ENCODE measurements around the gene SPDYE17. TPM values are rescaled to one million over a fixed set of nuclear protein-coding genes. Genes with fewer than 3 reads are reported as not detected.
"Not testable (repeated sequence)": the region's sequence is repeated elsewhere in the genome, so short reads cannot be mapped to it uniquely, and the experiment has no call there.

The SPDYE17 gene
- total and polyA plus RNA-seq, 8 donors = not detected

- Histone ChIP-seq H3K27me3 (no peaks in the 10 kb centered on the region), H3K36me3 (peaks cover 7 to 34% (median 17%) of the 10 kb centered on the region in 4 donors), H3K4me1 (no peaks in the 10 kb centered on the region), H3K27ac (no peak overlapping the region), H3K9me3 (no peaks in the 10 kb centered on the region), H3K4me3 (no peak overlapping the region)
- DNase-seq = peak in 1 of 2 donors; percentile 12
- intact Hi-C loops (cut with DNase I; ENCODE audit: low total_unique reads) = no loop called here
- 67 to 77% (median 74%) methylated on average over 3 of the region's 3 CpGs for WGBS, 5 donors
- TF ChIP-seq POLR2AphosphoS5 (IDR thresholded peaks at IDR 0.05) = no peak
- TF ChIP-seq POLR2A (IDR thresholded peaks at IDR 0.05) = no peak
- no peak for TF ChIP-seq EP300 (IDR thresholded peaks at IDR 0.05)
- no peak for TF ChIP-seq CTCF (IDR thresholded peaks at IDR 0.05)
These were observed 33.9 kb downstream of the SPDYE17 start for GRCh38 chr7:76998285-76998589.

- Histone ChIP-seq H3K27ac (peak overlapping the region in 1 of 5 donors; percentile 50), H3K9me3 (no peaks in the 10 kb centered on the region), H3K4me3 (no peak overlapping the region), H3K4me1 (no peaks in the 10 kb centered on the region), H3K27me3 (no peaks in the 10 kb centered on the region), H3K36me3 (peaks cover 7 to 28% (median 12%) of the 10 kb centered on the region in 4 donors)
- 68 to 80% (median 74%) methylated on average over 5 of the region's 5 CpGs for WGBS, 5 donors
- intact Hi-C loops (cut with DNase I; ENCODE audit: low total_unique reads) = no loop called here
- TF ChIP-seq POLR2AphosphoS5 (IDR thresholded peaks at IDR 0.05) (no peak), POLR2A (IDR thresholded peaks at IDR 0.05) (no peak), EP300 (IDR thresholded peaks at IDR 0.05) (no peak), CTCF (IDR thresholded peaks at IDR 0.05) (no peak)
- peak in 1 of 2 donors; percentile 13 for DNase-seq
These were observed 34.5 kb downstream of the SPDYE17 start for GRCh38 chr7:76997381-76998284.

- H3K27ac ChIP-seq; intact Hi-C loops (cut with DNase I; ENCODE audit: low total_unique reads); H3K4me1 ChIP-seq; H3K27me3 ChIP-seq; DNase-seq; H3K4me3 ChIP-seq; H3K9me3 ChIP-seq: not testable (repeated sequence)
- H3K36me3 ChIP-seq = peaks cover 5 to 20% (median 7%) of the 10 kb centered on the region in 4 donors
These were observed 35.2 kb downstream of the SPDYE17 start for GRCh38 chr7:76996932-76997331.

DNA sequence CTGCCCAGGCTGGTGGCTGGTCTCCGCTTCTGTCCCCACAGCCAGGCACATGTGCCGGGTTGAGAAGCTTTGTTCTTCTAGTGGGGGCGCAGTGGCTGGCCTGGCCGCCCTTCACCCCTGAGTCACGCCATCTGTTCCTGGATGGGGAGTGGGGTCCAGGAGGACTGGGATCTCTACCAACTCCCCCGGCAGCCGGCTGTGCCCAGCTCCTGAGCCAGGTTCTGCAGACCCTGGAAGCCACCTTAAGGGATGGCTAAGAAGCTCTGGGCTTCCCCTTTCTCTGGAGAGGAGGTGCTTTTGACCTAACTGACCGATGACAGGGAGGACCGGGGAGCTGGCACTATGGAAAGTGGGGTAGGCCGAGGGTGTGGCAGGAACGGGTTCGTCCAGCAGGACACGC lies 37.9 kb downstream of the SPDYE17 start:
- H3K4me1 ChIP-seq; H3K27ac ChIP-seq; H3K27me3 ChIP-seq; H3K9me3 ChIP-seq; H3K4me3 ChIP-seq; DNase-seq; intact Hi-C loops (cut with DNase I; ENCODE audit: low total_unique reads): not testable (repeated sequence)
- H3K36me3 ChIP-seq = peaks cover 0 to 16% (median 9%) of the 10 kb centered on the region in 4 donors
- 88 to 100% (median 95%) methylated on average over 3 to 7 of the region's 13 CpGs for WGBS, 5 donors

- H3K27me3 ChIP-seq; H3K27ac ChIP-seq; H3K4me1 ChIP-seq; intact Hi-C loops (cut with DNase I; ENCODE audit: low total_unique reads); H3K9me3 ChIP-seq; DNase-seq; H3K4me3 ChIP-seq: not testable (repeated sequence)
- 88 to 92% (median 92%) methylated on average over 17 to 19 of the region's 19 CpGs for WGBS, 5 donors
- peaks cover 0 to 16% (median 9%) of the 10 kb centered on the region in 4 donors for H3K36me3 ChIP-seq
These were observed 38.3 kb downstream of the SPDYE17 start for GRCh38 chr7:76993831-76994230.

DNA sequence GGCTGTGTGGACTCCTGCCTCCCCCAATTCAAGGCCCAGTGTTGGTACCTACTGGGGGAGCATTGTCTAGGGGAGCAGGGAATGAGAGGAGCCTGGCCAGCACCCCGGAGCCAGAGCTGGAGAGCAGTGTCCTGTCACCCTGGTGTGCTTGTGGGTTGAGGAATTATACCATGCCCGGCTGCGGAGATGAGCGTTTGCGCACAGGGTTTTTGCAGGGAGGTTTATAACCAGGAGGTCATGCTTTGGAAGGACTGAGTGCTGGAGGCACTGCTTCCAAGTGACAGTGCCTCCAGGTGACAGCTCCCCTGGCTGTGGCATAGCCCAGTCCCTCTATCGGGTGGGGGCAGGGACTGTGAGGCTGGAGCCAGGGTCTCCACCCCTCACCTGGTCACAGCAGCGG lies 39.3 kb downstream of the SPDYE17 start:
- H3K27me3 ChIP-seq; H3K9me3 ChIP-seq; DNase-seq; H3K27ac ChIP-seq; H3K4me3 ChIP-seq; H3K4me1 ChIP-seq; intact Hi-C loops (cut with DNase I; ENCODE audit: low total_unique reads): not testable (repeated sequence)
- 91 to 100% (median 94%) methylated on average over 4 to 5 of the region's 7 CpGs for WGBS, 5 donors
- H3K36me3 ChIP-seq = peaks cover 0 to 16% (median 9%) of the 10 kb centered on the region in 4 donors

- intact Hi-C loops (cut with DNase I; ENCODE audit: low total_unique reads); H3K27ac ChIP-seq; H3K27me3 ChIP-seq; H3K4me3 ChIP-seq; H3K9me3 ChIP-seq; DNase-seq; H3K4me1 ChIP-seq: not testable (repeated sequence)
- WGBS, 5 donors = 74 to 89% (median 80%) methylated on average over 6 to 14 of the region's 18 CpGs
- H3K36me3 ChIP-seq = peaks cover 0 to 16% (median 9%) of the 10 kb centered on the region in 4 donors
These were observed 40.0 kb downstream of the SPDYE17 start for GRCh38 chr7:76992204-76992603.

GRCh38 chr7:76990202-76990601 lies 42.0 kb downstream of the SPDYE17 start:
- H3K4me3 ChIP-seq; H3K9me3 ChIP-seq; H3K4me1 ChIP-seq; DNase-seq; H3K27ac ChIP-seq; H3K27me3 ChIP-seq; intact Hi-C loops (cut with DNase I; ENCODE audit: low total_unique reads): not testable (repeated sequence)
- 86 to 97% (median 91%) methylated on average over 4 to 7 of the region's 12 CpGs for WGBS, 5 donors
- peaks cover 0 to 18% (median 9%) of the 10 kb centered on the region in 4 donors for H3K36me3 ChIP-seq

- H3K27me3 ChIP-seq; H3K4me3 ChIP-seq; H3K4me1 ChIP-seq; intact Hi-C loops (cut with DNase I; ENCODE audit: low total_unique reads); H3K27ac ChIP-seq; DNase-seq; H3K9me3 ChIP-seq: not testable (repeated sequence)
- peaks cover 0 to 16% (median 11%) of the 10 kb centered on the region in 4 donors for H3K36me3 ChIP-seq
- WGBS, 5 donors = 73 to 89% (median 83%) methylated on average over 6 to 11 of the region's 16 CpGs
These were observed 46.0 kb downstream of the SPDYE17 start for GRCh38 chr7:76985924-76986717.
